Uterus (tissue), 2 donors: ENCODE data around the gene NADSYN1.

Experiments used
- POLR2A ChIP-seq, 2 donors: fragments of 450-650 bp; IDR thresholded peaks; one replicate each; pipeline ENCODE4 v1.6.1; 2016; ENCODE audit warnings: antibody characterized with exemption in 2 of 2, mild to moderate bottlenecking in 1 of 2, moderate library complexity in 1 of 2
- TF ChIP-seq, protein P1 (sequence below), 4 experiments: fragments of 200-600 bp in 2 of 4; fragments of 450-650 bp in 2 of 4; sonication (generic) in 2 of 4; IDR thresholded peaks; one replicate each; pipeline ENCODE4 v1.5.1; 2016 to 2019; ENCODE audit warnings: antibody characterized with exemption in 4 of 4, mild to moderate bottlenecking in 2 of 4, moderate library complexity in 1 of 4

DNA sequence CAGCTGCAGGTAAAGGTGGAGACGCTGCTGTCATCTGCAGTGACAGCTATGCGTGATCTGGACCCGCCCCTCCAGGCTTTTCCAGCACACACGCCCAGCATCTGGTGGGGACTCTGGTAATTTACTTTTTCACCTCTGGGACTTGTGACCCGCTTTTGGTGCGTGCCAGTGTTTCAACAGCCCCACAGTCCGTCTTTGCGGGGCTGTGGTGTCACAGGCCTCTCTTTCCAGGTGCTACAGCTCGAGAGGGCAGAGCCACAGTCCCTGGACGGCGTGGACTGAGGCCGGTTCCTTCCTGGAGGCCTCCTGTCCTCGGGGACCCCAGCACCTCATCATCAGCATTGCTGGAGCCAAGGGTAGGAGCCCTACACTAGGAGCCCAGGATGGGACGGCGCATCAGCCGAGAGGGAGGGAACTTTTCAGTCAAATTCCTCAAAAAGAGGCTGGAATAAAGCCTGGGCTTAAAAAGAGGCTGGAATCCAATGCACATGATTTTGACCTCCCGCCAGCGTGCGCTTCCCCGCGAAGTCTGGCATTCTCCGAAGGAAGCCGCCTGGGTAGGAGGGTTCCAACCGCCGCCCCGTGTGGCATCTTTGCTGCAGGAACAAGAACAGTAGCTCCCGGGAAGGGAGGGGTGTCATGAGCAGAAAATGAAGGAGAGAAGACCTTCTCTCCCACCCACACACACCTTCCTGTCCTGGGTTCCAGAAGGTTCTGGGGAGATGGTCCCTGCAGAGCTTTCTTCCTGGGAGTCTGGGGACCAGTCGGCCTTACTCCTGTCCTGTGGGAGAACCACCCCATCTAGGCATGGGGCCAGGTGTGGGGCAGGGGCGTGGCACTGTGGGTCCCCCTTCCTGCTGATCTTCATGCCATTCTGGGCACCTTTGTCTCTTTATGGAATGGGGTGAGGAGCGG lies 48.3 kb downstream of the NADSYN1 start:
- TF ChIP-seq, protein P1, sequence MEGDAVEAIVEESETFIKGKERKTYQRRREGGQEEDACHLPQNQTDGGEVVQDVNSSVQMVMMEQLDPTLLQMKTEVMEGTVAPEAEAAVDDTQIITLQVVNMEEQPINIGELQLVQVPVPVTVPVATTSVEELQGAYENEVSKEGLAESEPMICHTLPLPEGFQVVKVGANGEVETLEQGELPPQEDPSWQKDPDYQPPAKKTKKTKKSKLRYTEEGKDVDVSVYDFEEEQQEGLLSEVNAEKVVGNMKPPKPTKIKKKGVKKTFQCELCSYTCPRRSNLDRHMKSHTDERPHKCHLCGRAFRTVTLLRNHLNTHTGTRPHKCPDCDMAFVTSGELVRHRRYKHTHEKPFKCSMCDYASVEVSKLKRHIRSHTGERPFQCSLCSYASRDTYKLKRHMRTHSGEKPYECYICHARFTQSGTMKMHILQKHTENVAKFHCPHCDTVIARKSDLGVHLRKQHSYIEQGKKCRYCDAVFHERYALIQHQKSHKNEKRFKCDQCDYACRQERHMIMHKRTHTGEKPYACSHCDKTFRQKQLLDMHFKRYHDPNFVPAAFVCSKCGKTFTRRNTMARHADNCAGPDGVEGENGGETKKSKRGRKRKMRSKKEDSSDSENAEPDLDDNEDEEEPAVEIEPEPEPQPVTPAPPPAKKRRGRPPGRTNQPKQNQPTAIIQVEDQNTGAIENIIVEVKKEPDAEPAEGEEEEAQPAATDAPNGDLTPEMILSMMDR (IDR thresholded peaks at IDR 0.05), result no peak
- no peak for TF ChIP-seq POLR2A (IDR thresholded peaks at IDR 0.05)
